HL-60/S4 (cell line): ENCODE measurements around the gene GUF1.
"Not testable (repeated sequence)": the region's sequence is repeated elsewhere in the genome, so short reads cannot be mapped to it uniquely, and the experiment has no call there.

Experiments used
- in situ Hi-C: fragments of 300-500 bp; cut with MboI; formaldehyde crosslinking; loops from 2 replicates; pipeline ENCODE4 v1.14.3; 2022; ENCODE audit warnings: low sequenced_read_pairs

The GUF1 gene

DNA sequence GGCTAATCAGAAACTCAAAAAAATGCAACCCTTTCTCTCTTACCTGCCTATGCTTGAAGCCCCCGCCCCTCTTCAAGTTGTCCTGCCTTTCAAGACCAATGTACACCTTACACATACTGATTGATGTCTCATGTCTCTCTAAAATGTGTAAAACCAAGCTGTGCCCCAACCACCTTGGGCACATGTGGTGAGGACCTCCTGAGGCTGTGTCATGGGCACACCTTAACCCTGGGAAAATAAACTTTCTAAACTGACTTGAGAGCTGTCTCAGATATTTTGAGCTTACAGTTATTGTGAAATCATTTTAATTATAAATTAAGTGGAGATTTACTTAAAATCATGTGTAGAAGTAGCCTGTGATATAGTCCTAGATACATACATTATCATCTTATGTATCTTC lies 22.2 kb downstream of the GUF1 start:
- in situ Hi-C loops = no loop called here

DNA sequence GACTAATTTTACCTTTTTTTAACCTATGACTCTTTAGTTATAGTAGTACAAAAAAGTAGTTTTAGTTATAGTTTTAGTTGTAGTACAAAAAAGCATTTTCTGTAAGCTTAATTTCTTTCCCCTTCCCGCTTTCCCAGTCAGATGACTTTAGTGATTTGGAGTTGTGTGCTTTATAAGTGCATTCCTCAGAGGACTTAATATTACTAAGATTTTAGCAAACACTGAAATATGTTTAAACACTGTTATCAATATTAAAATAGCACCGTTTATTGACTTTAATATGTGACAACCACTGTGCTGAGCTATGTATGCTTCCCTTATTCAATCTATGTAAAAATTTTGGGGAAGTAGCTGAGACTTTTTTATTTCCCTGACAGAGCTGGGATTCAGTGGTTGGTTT lies 22.8 kb downstream of the GUF1 start:
- in situ Hi-C loops = no loop called here

DNA sequence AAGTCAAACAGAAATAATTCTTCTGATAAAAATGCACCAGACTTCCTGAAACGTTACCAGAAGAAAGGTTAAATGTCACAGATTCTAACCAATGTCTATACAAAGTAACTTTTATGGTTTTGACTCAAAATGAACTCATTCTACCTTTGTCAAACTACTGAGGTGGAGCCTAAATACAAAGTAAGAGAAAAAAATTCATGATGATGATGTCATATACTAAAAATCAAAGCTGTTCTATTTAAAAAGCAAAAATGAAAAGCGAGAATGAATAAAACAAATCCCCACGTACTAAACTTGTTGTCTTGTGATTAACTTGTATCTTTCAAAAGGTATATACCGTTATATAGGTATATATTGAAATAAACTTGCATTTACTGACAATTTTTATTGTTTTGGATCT lies 26.5 kb downstream of the GUF1 start:
- in situ Hi-C loops = no loop called here

DNA sequence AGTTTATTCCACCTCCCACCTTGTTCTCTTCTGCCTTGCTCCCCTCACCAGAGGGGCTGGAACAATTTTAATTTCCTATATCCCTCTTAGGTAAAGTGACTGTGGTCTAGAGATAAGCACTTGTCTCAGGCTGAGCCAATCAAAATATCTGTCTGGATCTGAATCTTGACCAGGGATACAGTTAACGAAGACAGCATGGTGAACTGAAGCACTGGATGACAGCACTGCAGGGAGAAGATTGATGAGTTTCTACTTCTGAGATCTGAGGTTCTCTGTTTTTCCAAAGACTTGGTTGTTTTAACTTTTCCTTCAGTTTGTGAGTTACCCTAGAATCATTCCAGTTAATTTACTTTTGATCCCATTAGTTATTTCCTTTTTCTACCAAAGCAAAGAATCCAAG lies 34.9 kb downstream of the GUF1 start:
- in situ Hi-C loops = no loop called here

DNA sequence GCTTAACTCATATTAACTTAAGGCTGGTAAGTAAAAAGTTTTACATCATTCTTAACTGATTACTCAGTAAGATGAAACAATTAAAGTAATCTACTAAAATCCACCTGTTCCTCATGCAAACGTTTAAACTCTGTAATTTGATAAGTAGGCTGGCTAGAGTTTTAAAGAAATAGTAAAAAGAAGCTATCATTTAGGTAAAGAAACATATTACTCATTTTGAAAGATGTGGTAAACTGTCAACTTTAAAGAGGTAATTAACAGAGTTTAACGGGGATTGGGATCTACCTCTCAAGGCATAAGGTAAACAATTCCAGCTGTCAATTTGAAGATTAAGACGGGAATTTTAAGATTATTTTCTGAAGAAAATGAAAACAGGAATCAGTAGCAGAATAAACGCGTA lies 38.4 kb downstream of the GUF1 start:
- in situ Hi-C loops = no loop called here

DNA sequence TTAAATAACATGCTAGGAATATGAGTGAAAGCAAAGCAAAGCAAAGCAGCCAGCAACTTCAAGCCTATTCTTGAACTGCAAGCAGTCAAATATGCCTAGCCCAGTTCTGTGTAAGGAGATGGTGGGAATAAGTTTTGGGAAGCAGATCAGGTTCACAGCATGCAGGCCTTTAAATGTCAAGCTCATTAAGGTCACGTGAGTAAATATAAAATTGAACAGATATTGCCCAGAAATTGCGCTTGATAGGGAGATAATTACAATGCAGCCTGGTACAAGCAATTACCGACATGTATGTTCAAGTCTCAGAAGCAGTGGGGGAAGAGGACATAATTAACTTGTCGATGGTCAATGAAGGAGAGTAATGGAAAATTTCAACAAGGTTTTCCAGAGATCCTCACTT lies 42.2 kb downstream of the GUF1 start:
- in situ Hi-C loops = no loop called here

DNA sequence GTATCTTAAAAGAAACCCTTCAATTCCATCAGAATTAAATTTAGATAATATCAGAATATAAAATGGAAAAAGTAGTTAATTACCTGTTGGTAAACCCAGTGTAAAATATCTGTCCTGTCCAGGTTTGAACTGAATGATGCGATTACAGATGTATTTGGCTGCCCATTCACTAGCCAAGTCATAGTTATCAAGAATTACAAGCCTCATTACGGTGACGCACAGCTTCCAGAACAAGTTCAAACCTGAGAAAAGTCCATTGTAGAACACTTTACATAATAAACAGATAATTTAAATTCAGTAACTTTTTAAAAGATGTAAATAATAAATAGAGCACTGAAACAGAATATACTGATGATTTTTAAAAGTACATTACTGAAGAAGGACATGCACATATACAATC lies 43.8 kb downstream of the GUF1 start:
- in situ Hi-C loops = no loop called here

DNA sequence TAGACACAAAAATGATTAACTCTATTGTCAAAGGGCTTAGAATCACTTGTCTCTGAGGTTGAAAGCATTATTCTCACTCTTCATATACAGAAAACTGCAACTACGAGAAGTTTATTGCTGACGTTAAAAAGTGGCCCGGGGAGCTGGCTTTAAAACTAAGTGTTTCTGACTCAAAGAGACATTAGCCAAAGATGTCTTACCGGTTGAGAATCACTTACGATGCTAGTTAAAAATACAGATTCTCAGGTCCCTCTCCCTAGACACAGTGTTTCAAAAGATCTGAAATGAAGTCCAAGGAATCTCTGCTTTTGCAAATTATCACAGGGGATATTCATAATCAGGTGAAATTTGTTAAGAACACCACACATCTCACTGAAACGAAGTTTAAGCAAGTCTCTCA lies 46.9 kb downstream of the GUF1 start:
- in situ Hi-C loops = no loop called here

DNA sequence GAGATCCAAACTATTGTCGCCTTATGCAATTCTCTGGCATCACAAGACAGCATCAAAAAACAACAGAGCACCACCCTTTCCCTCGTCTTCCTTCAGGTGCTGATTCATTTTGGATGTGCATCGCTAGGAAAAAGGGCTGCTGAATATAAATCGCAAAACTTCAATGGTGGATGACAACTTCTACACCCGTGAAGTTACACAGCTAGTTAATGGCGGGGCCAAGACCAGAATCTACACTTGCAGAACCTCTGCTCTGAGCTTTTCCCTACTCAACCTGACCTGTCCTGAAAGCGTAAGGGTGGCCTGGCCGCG lies 47.5 kb downstream of the GUF1 start:
- in situ Hi-C loops = no loop called here

DNA sequence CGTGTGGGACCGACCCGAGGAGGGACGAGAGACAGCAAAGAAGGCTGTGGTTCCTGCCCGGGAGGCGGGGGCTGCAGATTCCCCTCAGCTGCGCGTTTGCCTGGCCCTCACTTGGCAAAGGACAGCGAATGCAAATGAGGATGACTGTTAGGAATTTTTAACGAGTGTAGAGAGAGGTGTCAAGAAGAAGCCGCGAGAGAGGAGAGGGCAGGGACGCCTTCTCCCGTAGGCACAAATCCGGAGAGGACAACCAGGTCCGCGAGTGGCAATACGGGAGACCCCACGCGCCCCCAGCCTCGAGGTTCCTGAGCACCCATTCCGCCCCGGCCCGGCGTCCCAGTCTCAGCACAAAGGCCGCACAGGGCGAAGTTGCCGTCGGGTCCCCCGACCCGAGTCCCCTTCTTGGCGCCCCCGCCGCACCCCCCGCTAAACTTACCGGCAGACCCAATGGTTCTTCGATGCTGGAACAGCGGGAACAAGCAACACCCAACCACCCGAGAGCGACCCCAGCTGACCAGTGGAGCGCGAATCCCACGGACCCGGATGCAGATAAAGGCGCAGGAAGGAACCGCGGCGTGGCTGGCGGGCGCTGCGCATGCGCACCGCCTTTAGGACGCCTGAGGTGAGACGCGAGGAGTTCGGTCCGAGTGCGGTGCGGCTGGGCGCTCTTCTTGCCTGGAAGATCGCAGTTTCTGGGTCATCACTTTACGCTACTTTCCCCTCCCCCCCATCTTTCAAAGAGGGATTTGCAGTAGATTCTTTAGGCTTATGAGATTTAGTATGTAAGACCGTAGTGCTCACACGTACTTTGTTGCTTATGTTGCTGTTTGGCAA lies 48.0 kb downstream of the GUF1 start, which contains the start of gene GNPDA2:
TSS of gene GNPDA2 (minus strand) at position 519 of the 834 bp plus-strand sequence. CDS start 4,349 bp downstream, outside the sequence.
- in situ Hi-C loops = no loop called here

DNA sequence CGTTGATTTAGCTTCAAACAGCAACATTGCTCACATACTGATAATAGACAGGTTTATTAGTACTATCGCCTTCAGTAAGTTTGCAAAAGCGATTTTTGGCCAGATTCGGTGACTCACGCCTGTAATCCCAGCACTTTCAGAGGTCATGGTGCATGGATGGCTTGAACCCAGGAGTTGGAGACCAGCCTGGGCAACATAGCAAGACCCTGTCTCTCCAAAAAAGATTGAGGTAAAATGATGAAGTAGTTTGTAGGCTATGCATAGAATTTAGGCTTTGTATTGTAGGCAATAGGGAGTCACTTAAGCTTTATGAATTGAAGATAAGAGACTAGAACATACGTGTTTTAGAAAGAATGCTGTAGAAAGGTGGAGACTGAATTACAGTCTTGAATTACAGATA lies 49.3 kb downstream of the GUF1 start:
- in situ Hi-C loops = no loop called here

DNA sequence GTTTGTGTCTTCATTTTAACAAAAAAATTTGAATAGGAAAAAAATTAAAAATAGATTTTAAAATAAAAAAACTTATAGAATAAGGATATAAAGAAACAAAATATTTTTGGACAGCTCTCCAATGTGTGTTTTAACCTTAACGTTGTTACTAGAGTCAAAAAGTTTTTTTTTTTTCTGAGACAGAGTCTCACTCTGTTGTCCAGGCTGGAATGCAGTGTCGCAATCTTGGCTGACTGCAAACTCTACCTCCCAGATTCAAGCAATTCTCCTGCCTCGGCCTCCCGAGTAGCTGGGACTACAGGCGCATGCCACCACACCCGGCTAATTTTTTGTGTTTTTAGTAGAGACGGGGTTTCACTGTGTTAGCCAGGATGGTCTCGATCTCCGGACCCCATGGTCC lies 50.5 kb downstream of the GUF1 start:
- in situ Hi-C loops = not testable (repeated sequence)

DNA sequence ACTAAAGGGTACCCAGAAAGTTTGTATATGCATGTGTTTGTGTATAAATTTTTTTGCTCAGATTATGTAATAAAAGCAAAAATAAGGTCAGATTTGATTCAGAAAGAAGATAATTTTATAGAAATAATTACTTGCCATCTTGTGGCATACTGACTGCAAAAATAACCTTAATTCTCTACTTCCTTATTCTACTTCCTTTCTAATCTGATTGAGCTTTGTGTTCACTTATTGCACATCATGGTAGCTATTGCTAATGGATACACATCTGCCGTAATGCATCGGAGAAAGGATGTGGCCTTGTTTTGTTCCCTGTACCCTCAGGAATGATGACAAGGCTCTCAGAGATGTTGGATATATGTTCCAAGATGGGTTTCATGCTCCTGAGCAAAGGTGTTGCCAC lies 58.7 kb downstream of the GUF1 start:
- in situ Hi-C loops = no loop called here

DNA sequence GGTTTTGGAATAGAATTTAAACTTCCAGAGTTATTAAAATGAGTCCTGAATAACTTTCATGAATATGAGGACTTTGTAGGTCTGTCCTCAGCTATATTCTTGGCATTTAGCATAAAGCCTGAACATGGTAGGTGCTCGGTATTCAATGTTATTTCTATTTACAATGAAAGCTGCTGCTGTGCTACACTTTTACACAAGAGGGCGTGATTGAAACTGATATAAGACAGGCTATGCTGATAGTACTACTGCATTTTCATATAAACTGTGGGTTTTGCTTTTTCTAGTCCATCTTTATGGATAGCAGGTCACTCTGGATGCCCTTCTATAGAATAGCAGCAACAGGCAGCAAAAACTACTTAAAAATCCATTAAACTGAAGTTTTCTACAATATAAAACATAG lies 60.4 kb downstream of the GUF1 start:
- in situ Hi-C loops = no loop called here

DNA sequence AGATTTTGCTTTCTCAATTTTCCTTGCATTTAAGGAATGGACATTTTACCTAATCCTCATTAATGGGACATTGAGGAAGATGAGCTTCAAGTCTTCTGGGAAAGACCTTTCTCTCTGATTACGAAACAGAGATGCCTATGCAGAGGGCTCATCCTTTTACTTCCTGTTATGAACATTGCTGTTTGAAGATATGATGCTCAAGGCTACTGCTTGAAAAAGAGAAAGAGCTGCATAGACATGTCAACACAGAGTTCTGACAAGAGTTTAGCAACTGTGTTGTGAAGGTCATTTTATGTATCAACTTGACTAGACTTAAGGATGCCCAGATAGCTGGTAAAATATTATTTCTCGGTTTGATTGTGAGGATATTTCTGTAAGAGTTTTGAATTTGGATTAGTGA lies 62.0 kb downstream of the GUF1 start:
- in situ Hi-C loops = no loop called here
